H9 (cell line): ENCODE data around the gene NKAIN2. TPM values are rescaled to one million over a fixed set of nuclear protein-coding genes. Genes with fewer than 3 reads are reported as not detected.

Experiments used
- DNase-seq: peaks from one replicate; pipeline ENCODE4 v3.0.0-alpha.2; 2017
- H2AFZ ChIP-seq: one replicate; pipeline ENCODE4 v1.6.1; 2013; ENCODE audit warnings: mild to moderate bottlenecking, low read length, control low read depth, moderate library complexity
- H2AK5ac ChIP-seq: 2 replicates; pipeline ENCODE4 v1.6.1; 2013; ENCODE audit warnings: low read length, control low read depth, mixed read lengths; ENCODE audit not compliant: insufficient read length
- H2BK120ac ChIP-seq: one replicate; pipeline ENCODE4 v1.6.1; 2013; ENCODE audit warnings: low read depth, mild to moderate bottlenecking, low read length, control low read depth, inconsistent platforms; ENCODE audit not compliant: poor library complexity, severe bottlenecking
- H2BK12ac ChIP-seq: 2 replicates; pipeline ENCODE4 v1.6.1; 2013; ENCODE audit warnings: low read length, control low read depth, mixed read lengths, low read depth; ENCODE audit not compliant: insufficient read length
- H2BK15ac ChIP-seq: 2 replicates; pipeline ENCODE4 v1.6.1; 2013; ENCODE audit warnings: low read depth, low read length, control low read depth
- H2BK20ac ChIP-seq: one replicate; pipeline ENCODE4 v1.6.1; 2013; ENCODE audit warnings: low read depth, mild to moderate bottlenecking, low read length, control low read depth, inconsistent platforms; ENCODE audit not compliant: poor library complexity, severe bottlenecking
- H2BK5ac ChIP-seq: 2 replicates; pipeline ENCODE4 v1.6.1; 2013; ENCODE audit warnings: low read length, control low read depth, mixed read lengths; ENCODE audit not compliant: insufficient read length
- H3K14ac ChIP-seq: 2 replicates; pipeline ENCODE4 v1.6.1; 2013; ENCODE audit warnings: low read length, control low read depth; ENCODE audit not compliant: insufficient read depth
- H3K18ac ChIP-seq: 2 replicates; pipeline ENCODE4 v1.6.1; 2013; ENCODE audit warnings: low read depth, mild to moderate bottlenecking, mixed read lengths, low read length, control low read depth; ENCODE audit not compliant: insufficient read length
- H3K23ac ChIP-seq: 2 replicates; pipeline ENCODE4 v1.6.1; 2013; ENCODE audit warnings: low read length, control low read depth, mixed read lengths, low read depth; ENCODE audit not compliant: insufficient read length
- H3K23me2 ChIP-seq: 2 replicates; pipeline ENCODE4 v1.6.1; 2013; ENCODE audit warnings: low read depth, mild to moderate bottlenecking, mixed read lengths, low read length, control low read depth; ENCODE audit not compliant: insufficient read length, poor library complexity, severe bottlenecking
- H3K27ac ChIP-seq: 2 replicates; pipeline ENCODE4 v1.5.1; 2013; ENCODE audit warnings: low read length, control low read depth, mixed read lengths, low read depth; ENCODE audit not compliant: insufficient read length
- H3K27me3 ChIP-seq: 2 replicates; pipeline ENCODE4 v1.6.1; 2013; ENCODE audit warnings: low read length, control low read depth, inconsistent platforms; ENCODE audit not compliant: insufficient read depth
- H3K4ac ChIP-seq: 2 replicates; pipeline ENCODE4 v1.6.1; 2013; ENCODE audit warnings: low read depth, mild to moderate bottlenecking, control low read depth, inconsistent platforms, low read length, moderate library complexity
- H3K4me1 ChIP-seq: 2 replicates; pipeline ENCODE4 v1.6.1; 2013; ENCODE audit warnings: low read length, control low read depth, inconsistent platforms; ENCODE audit not compliant: insufficient read depth
- H3K4me2 ChIP-seq: 2 replicates; pipeline ENCODE4 v1.6.1; 2013; ENCODE audit warnings: low read length, control low read depth, mixed read lengths; ENCODE audit not compliant: insufficient read length, insufficient read depth
- H3K56ac ChIP-seq: 2 replicates; pipeline ENCODE4 v1.6.1; 2013; ENCODE audit warnings: low read depth, mild to moderate bottlenecking, mixed read lengths, low read length, control low read depth; ENCODE audit not compliant: insufficient read length
- H3K79me1 ChIP-seq: 2 replicates; pipeline ENCODE4 v1.6.1; 2013; ENCODE audit warnings: low read depth, mild to moderate bottlenecking, moderate library complexity, low read length, control low read depth, inconsistent platforms; ENCODE audit not compliant: insufficient read depth, poor library complexity, severe bottlenecking
- H3K79me2 ChIP-seq: 2 replicates; pipeline ENCODE4 v1.6.1; 2013; ENCODE audit warnings: low read length, control low read depth, inconsistent platforms; ENCODE audit not compliant: insufficient read depth
- H3K9ac ChIP-seq: 2 replicates; pipeline ENCODE4 v1.6.1; 2013; ENCODE audit warnings: low read length, control low read depth, mixed read lengths; ENCODE audit not compliant: insufficient read length; ENCODE audit errors: extremely low read depth
- H3K9me3 ChIP-seq: one replicate; pipeline ENCODE4 v1.6.1; 2013; ENCODE audit warnings: low read depth, low read length, inconsistent platforms; ENCODE audit not compliant: control insufficient read depth
- H3T11ph ChIP-seq: one replicate; pipeline ENCODE4 v1.6.1; 2013; ENCODE audit warnings: mild to moderate bottlenecking, low read length, control low read depth, inconsistent platforms
- H4K20me1 ChIP-seq: one replicate; pipeline ENCODE4 v1.6.1; 2013; ENCODE audit not compliant: control insufficient read depth, insufficient read length, insufficient read depth
- H4K5ac ChIP-seq: 2 replicates; pipeline ENCODE4 v1.6.1; 2013; ENCODE audit warnings: low read depth, mild to moderate bottlenecking, mixed read lengths, low read length, control low read depth; ENCODE audit not compliant: insufficient read length
- H4K8ac ChIP-seq: replicated peaks from 2 replicates; pipeline ENCODE4 v1.6.1; 2013; ENCODE audit warnings: low read length, control low read depth, mixed read lengths, low read depth; ENCODE audit not compliant: insufficient read length
- H4K91ac ChIP-seq: 2 replicates; pipeline ENCODE4 v1.6.1; 2013; ENCODE audit warnings: low read depth, mild to moderate bottlenecking, moderate library complexity, mixed read lengths, low read length, control low read depth; ENCODE audit not compliant: insufficient read length
- H3K27ac Mint-ChIP-seq, 3 experiments: 2 replicates in 2 of 3; 3 replicates in 1 of 3; pipeline ENCODE4 v1.8.0; 2020 to 2021; ENCODE audit warnings: mixed read lengths in 3 of 3, mild to moderate bottlenecking in 1 of 3, moderate library complexity in 1 of 3
- H3K27me3 Mint-ChIP-seq: 2 replicates; pipeline ENCODE4 v1.8.0; 2021; ENCODE audit warnings: low read depth, mild to moderate bottlenecking, moderate library complexity, mixed read lengths
- H3K36me3 Mint-ChIP-seq, 3 experiments: 2 replicates in 2 of 3; 3 replicates in 1 of 3; pipeline ENCODE4 v1.8.0; 2020 to 2021; ENCODE audit warnings: low read depth in 3 of 3, mixed read lengths in 3 of 3; ENCODE audit not compliant: insufficient read depth in 1 of 3
- H3K4me1 Mint-ChIP-seq, 2 experiments: 2 replicates each; pipeline ENCODE4 v1.8.0; 2020; ENCODE audit warnings: mixed read lengths in 2 of 2
- H3K4me3 Mint-ChIP-seq, 2 experiments: 2 replicates in 1 of 2; 3 replicates in 1 of 2; pipeline ENCODE4 v1.8.0; 2020 to 2021; ENCODE audit warnings: mild to moderate bottlenecking in 2 of 2, mixed read lengths in 2 of 2, moderate library complexity in 1 of 2
- H3K9me3 Mint-ChIP-seq, 2 experiments: 2 replicates in 1 of 2; 3 replicates in 1 of 2; pipeline ENCODE4 v1.8.0; 2020; ENCODE audit warnings: mild to moderate bottlenecking in 2 of 2, mixed read lengths in 2 of 2, moderate library complexity in 1 of 2
- WGBS: extraction: QIAGEN DNeasy Blood & Tissue Kit; methylation state at CpG from one replicate; pipeline ENCODE4 v1.1.7; 2013; ENCODE audit warnings: missing lambda C conversion rate, low lambda C conversion rate, mixed read lengths; ENCODE audit not compliant: insufficient read length; ENCODE audit errors: extremely low coverage; 5-methylcytosine and 5-hydroxymethylcytosine counted together
- total RNA-seq: library from RNA; stranded (reverse); gene quantifications from 2 replicates; pipeline ENCODE4 v1.2.1, GENCODE V29; 2021
- TF ChIP-seq, protein P1 (sequence below): fragments of 200-600 bp; sonication (generic); conservative IDR thresholded peaks from 3 replicates; pipeline ENCODE4 v1.8.0; 2021; ENCODE audit warnings: antibody characterized with exemption, mild to moderate bottlenecking

NKAIN2 gene
- total RNA-seq, 1 experiment from 2014 or later, result 0.17 TPM

DNA sequence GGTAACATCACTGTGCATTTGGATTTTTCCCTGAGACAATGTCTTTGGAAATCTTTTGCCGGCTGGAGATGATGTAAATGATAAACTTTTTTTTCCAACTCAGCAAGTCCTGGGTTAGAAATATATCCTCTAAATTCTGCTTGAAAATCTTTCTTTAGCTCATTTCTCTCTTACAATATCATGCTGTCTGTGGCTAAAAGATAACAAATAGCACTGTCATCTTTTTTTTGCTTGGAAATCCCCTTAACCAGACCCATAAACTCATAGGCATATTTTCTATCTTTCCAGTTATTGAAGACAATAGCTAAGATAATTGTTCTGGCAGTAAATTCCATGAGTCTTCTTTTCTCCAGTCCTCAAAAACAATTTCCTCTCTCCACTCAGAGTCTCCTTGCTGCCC is 481.5 kb downstream of the NKAIN2 start:
- H4K20me1 ChIP-seq, result no peaks in the 10 kb centered on the region
- H4K91ac ChIP-seq, result no peak overlapping the region
- no peak overlapping the region for H2AFZ ChIP-seq
- H3K4ac ChIP-seq, result no peak overlapping the region
- no peak overlapping the region for H2BK20ac ChIP-seq
- H3K4me2 ChIP-seq, result no peak overlapping the region
- H3K56ac ChIP-seq, result no peak overlapping the region
- no peaks in the 10 kb centered on the region for H3K79me1 ChIP-seq
- H3K4me1 Mint-ChIP-seq, result no peaks in the 10 kb centered on the region
- H3K27me3 Mint-ChIP-seq, result no peaks in the 10 kb centered on the region
- no peak overlapping the region for H3K9ac ChIP-seq
- no peak overlapping the region for H3K23ac ChIP-seq
- H3K18ac ChIP-seq, result no peak overlapping the region
- no CpG with 5 or more reads among the region's 1 CpG for WGBS
- H3T11ph ChIP-seq, result no peak overlapping the region
- no peak overlapping the region for H4K8ac ChIP-seq
- no peaks in the 10 kb centered on the region for H3K27me3 ChIP-seq
- H2BK120ac ChIP-seq, result no peak overlapping the region
- no peak overlapping the region for H2AK5ac ChIP-seq
- no peak overlapping the region for H2BK5ac ChIP-seq
- H3K14ac ChIP-seq, result no peak overlapping the region
- H2BK15ac ChIP-seq, result no peak overlapping the region
- no peak overlapping the region for H4K5ac ChIP-seq
- H3K9me3 Mint-ChIP-seq, result no peaks in the 10 kb centered on the region
- no peak overlapping the region for H3K4me3 Mint-ChIP-seq
- TF ChIP-seq, protein P1, sequence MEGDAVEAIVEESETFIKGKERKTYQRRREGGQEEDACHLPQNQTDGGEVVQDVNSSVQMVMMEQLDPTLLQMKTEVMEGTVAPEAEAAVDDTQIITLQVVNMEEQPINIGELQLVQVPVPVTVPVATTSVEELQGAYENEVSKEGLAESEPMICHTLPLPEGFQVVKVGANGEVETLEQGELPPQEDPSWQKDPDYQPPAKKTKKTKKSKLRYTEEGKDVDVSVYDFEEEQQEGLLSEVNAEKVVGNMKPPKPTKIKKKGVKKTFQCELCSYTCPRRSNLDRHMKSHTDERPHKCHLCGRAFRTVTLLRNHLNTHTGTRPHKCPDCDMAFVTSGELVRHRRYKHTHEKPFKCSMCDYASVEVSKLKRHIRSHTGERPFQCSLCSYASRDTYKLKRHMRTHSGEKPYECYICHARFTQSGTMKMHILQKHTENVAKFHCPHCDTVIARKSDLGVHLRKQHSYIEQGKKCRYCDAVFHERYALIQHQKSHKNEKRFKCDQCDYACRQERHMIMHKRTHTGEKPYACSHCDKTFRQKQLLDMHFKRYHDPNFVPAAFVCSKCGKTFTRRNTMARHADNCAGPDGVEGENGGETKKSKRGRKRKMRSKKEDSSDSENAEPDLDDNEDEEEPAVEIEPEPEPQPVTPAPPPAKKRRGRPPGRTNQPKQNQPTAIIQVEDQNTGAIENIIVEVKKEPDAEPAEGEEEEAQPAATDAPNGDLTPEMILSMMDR, result no peak
- H3K9me3 ChIP-seq, result no peaks in the 10 kb centered on the region
- no peaks in the 10 kb centered on the region for H3K23me2 ChIP-seq
- no peaks in the 10 kb centered on the region for H3K79me2 ChIP-seq
- H3K27ac ChIP-seq, result no peak overlapping the region
- H2BK12ac ChIP-seq, result no peak overlapping the region
- H3K27ac Mint-ChIP-seq, result no peak overlapping the region
- no peaks in the 10 kb centered on the region for H3K4me1 ChIP-seq
- no peak for DNase-seq
- H3K36me3 Mint-ChIP-seq, result no peaks in the 10 kb centered on the region
